H9 (cell line): Measurements from ENCODE around the gene NHSL2. TPM values are rescaled to one million over a fixed set of nuclear protein-coding genes. Genes with fewer than 3 reads are reported as not detected.
A peak's percentile ranks its signal among the peaks of the same experiment; 100 is the strongest.

Experiments
- DNase-seq: peaks from one replicate; pipeline ENCODE4 v3.0.0-alpha.2; 2017
- H2AFZ ChIP-seq: one replicate; pipeline ENCODE4 v1.6.1; 2013; ENCODE audit warnings: mild to moderate bottlenecking, low read length, control low read depth, moderate library complexity
- H2AK5ac ChIP-seq: 2 replicates; pipeline ENCODE4 v1.6.1; 2013; ENCODE audit warnings: low read length, control low read depth, mixed read lengths; ENCODE audit not compliant: insufficient read length
- H2BK120ac ChIP-seq: one replicate; pipeline ENCODE4 v1.6.1; 2013; ENCODE audit warnings: low read depth, mild to moderate bottlenecking, low read length, control low read depth, inconsistent platforms; ENCODE audit not compliant: poor library complexity, severe bottlenecking
- H2BK12ac ChIP-seq: 2 replicates; pipeline ENCODE4 v1.6.1; 2013; ENCODE audit warnings: low read length, control low read depth, mixed read lengths, low read depth; ENCODE audit not compliant: insufficient read length
- H2BK15ac ChIP-seq: 2 replicates; pipeline ENCODE4 v1.6.1; 2013; ENCODE audit warnings: low read depth, low read length, control low read depth
- H2BK20ac ChIP-seq: one replicate; pipeline ENCODE4 v1.6.1; 2013; ENCODE audit warnings: low read depth, mild to moderate bottlenecking, low read length, control low read depth, inconsistent platforms; ENCODE audit not compliant: poor library complexity, severe bottlenecking
- H2BK5ac ChIP-seq: 2 replicates; pipeline ENCODE4 v1.6.1; 2013; ENCODE audit warnings: low read length, control low read depth, mixed read lengths; ENCODE audit not compliant: insufficient read length
- H3K14ac ChIP-seq: 2 replicates; pipeline ENCODE4 v1.6.1; 2013; ENCODE audit warnings: low read length, control low read depth; ENCODE audit not compliant: insufficient read depth
- H3K18ac ChIP-seq: 2 replicates; pipeline ENCODE4 v1.6.1; 2013; ENCODE audit warnings: low read depth, mild to moderate bottlenecking, mixed read lengths, low read length, control low read depth; ENCODE audit not compliant: insufficient read length
- H3K23ac ChIP-seq: 2 replicates; pipeline ENCODE4 v1.6.1; 2013; ENCODE audit warnings: low read length, control low read depth, mixed read lengths, low read depth; ENCODE audit not compliant: insufficient read length
- H3K23me2 ChIP-seq: 2 replicates; pipeline ENCODE4 v1.6.1; 2013; ENCODE audit warnings: low read depth, mild to moderate bottlenecking, mixed read lengths, low read length, control low read depth; ENCODE audit not compliant: insufficient read length, poor library complexity, severe bottlenecking
- H3K27ac ChIP-seq: 2 replicates; pipeline ENCODE4 v1.5.1; 2013; ENCODE audit warnings: low read length, control low read depth, mixed read lengths, low read depth; ENCODE audit not compliant: insufficient read length
- H3K27me3 ChIP-seq: 2 replicates; pipeline ENCODE4 v1.6.1; 2013; ENCODE audit warnings: low read length, control low read depth, inconsistent platforms; ENCODE audit not compliant: insufficient read depth
- H3K4ac ChIP-seq: 2 replicates; pipeline ENCODE4 v1.6.1; 2013; ENCODE audit warnings: low read depth, mild to moderate bottlenecking, control low read depth, inconsistent platforms, low read length, moderate library complexity
- H3K4me1 ChIP-seq: 2 replicates; pipeline ENCODE4 v1.6.1; 2013; ENCODE audit warnings: low read length, control low read depth, inconsistent platforms; ENCODE audit not compliant: insufficient read depth
- H3K4me2 ChIP-seq: 2 replicates; pipeline ENCODE4 v1.6.1; 2013; ENCODE audit warnings: low read length, control low read depth, mixed read lengths; ENCODE audit not compliant: insufficient read length, insufficient read depth
- H3K56ac ChIP-seq: 2 replicates; pipeline ENCODE4 v1.6.1; 2013; ENCODE audit warnings: low read depth, mild to moderate bottlenecking, mixed read lengths, low read length, control low read depth; ENCODE audit not compliant: insufficient read length
- H3K79me1 ChIP-seq: 2 replicates; pipeline ENCODE4 v1.6.1; 2013; ENCODE audit warnings: low read depth, mild to moderate bottlenecking, moderate library complexity, low read length, control low read depth, inconsistent platforms; ENCODE audit not compliant: insufficient read depth, poor library complexity, severe bottlenecking
- H3K79me2 ChIP-seq: 2 replicates; pipeline ENCODE4 v1.6.1; 2013; ENCODE audit warnings: low read length, control low read depth, inconsistent platforms; ENCODE audit not compliant: insufficient read depth
- H3K9ac ChIP-seq: 2 replicates; pipeline ENCODE4 v1.6.1; 2013; ENCODE audit warnings: low read length, control low read depth, mixed read lengths; ENCODE audit not compliant: insufficient read length; ENCODE audit errors: extremely low read depth
- H3K9me3 ChIP-seq: one replicate; pipeline ENCODE4 v1.6.1; 2013; ENCODE audit warnings: low read depth, low read length, inconsistent platforms; ENCODE audit not compliant: control insufficient read depth
- H3T11ph ChIP-seq: one replicate; pipeline ENCODE4 v1.6.1; 2013; ENCODE audit warnings: mild to moderate bottlenecking, low read length, control low read depth, inconsistent platforms
- H4K20me1 ChIP-seq: one replicate; pipeline ENCODE4 v1.6.1; 2013; ENCODE audit not compliant: control insufficient read depth, insufficient read length, insufficient read depth
- H4K5ac ChIP-seq: 2 replicates; pipeline ENCODE4 v1.6.1; 2013; ENCODE audit warnings: low read depth, mild to moderate bottlenecking, mixed read lengths, low read length, control low read depth; ENCODE audit not compliant: insufficient read length
- H4K8ac ChIP-seq: replicated peaks from 2 replicates; pipeline ENCODE4 v1.6.1; 2013; ENCODE audit warnings: low read length, control low read depth, mixed read lengths, low read depth; ENCODE audit not compliant: insufficient read length
- H4K91ac ChIP-seq: 2 replicates; pipeline ENCODE4 v1.6.1; 2013; ENCODE audit warnings: low read depth, mild to moderate bottlenecking, moderate library complexity, mixed read lengths, low read length, control low read depth; ENCODE audit not compliant: insufficient read length
- H3K27ac Mint-ChIP-seq, 3 experiments: 2 replicates in 2 of 3; 3 replicates in 1 of 3; pipeline ENCODE4 v1.8.0; 2020 to 2021; ENCODE audit warnings: mixed read lengths in 3 of 3, mild to moderate bottlenecking in 1 of 3, moderate library complexity in 1 of 3
- H3K27me3 Mint-ChIP-seq: 2 replicates; pipeline ENCODE4 v1.8.0; 2021; ENCODE audit warnings: low read depth, mild to moderate bottlenecking, moderate library complexity, mixed read lengths
- H3K36me3 Mint-ChIP-seq, 3 experiments: 2 replicates in 2 of 3; 3 replicates in 1 of 3; pipeline ENCODE4 v1.8.0; 2020 to 2021; ENCODE audit warnings: low read depth in 3 of 3, mixed read lengths in 3 of 3; ENCODE audit not compliant: insufficient read depth in 1 of 3
- H3K4me1 Mint-ChIP-seq, 2 experiments: 2 replicates each; pipeline ENCODE4 v1.8.0; 2020; ENCODE audit warnings: mixed read lengths in 2 of 2
- H3K4me3 Mint-ChIP-seq, 2 experiments: 2 replicates in 1 of 2; 3 replicates in 1 of 2; pipeline ENCODE4 v1.8.0; 2020 to 2021; ENCODE audit warnings: mild to moderate bottlenecking in 2 of 2, mixed read lengths in 2 of 2, moderate library complexity in 1 of 2
- H3K9me3 Mint-ChIP-seq, 2 experiments: 2 replicates in 1 of 2; 3 replicates in 1 of 2; pipeline ENCODE4 v1.8.0; 2020; ENCODE audit warnings: mild to moderate bottlenecking in 2 of 2, mixed read lengths in 2 of 2, moderate library complexity in 1 of 2
- CTCF ChIP-seq: fragments of 200-600 bp; sonication (generic); conservative IDR thresholded peaks from 3 replicates; pipeline ENCODE4 v1.8.0; 2021; ENCODE audit warnings: antibody characterized with exemption, mild to moderate bottlenecking
- WGBS: extraction: QIAGEN DNeasy Blood & Tissue Kit; methylation state at CpG from one replicate; pipeline ENCODE4 v1.1.7; 2013; ENCODE audit warnings: missing lambda C conversion rate, low lambda C conversion rate, mixed read lengths; ENCODE audit not compliant: insufficient read length; ENCODE audit errors: extremely low coverage; 5-methylcytosine and 5-hydroxymethylcytosine counted together
- total RNA-seq: library from RNA; stranded (reverse); gene quantifications from 2 replicates; pipeline ENCODE4 v1.2.1, GENCODE V29; 2021

Gene NHSL2
- total RNA-seq, 1 experiment from 2014 or later: 6.4 TPM

- H3K4me1 Mint-ChIP-seq: peaks cover 11 to 19% of the 10 kb centered on the region in 2 experiments
- no peak overlapping the region for H2BK120ac ChIP-seq
- no peak overlapping the region for H3K18ac ChIP-seq
- H3T11ph ChIP-seq: no peak overlapping the region
- WGBS: no CpG with 5 or more reads among the region's 7 CpGs
- H3K56ac ChIP-seq: no peak overlapping the region
- H3K27me3 ChIP-seq: no peaks in the 10 kb centered on the region
- no peak overlapping the region for H2AFZ ChIP-seq
- no peaks in the 10 kb centered on the region; the same call in 1 of the 2 replicates for H3K27me3 Mint-ChIP-seq
- H4K91ac ChIP-seq: no peak overlapping the region
- H3K9ac ChIP-seq: no peak overlapping the region
- no peak overlapping the region for H2BK15ac ChIP-seq
- H3K9me3 Mint-ChIP-seq: peaks cover 61 to 71% of the 10 kb centered on the region in 2 experiments
- H3K14ac ChIP-seq: no peak overlapping the region
- H3K27ac Mint-ChIP-seq: peak overlapping the region in 1 of 3 experiments; percentile 62; a peak in 1 of 7 replicates
- no peak overlapping the region for H3K4me2 ChIP-seq
- H3K4me1 ChIP-seq: no peaks in the 10 kb centered on the region; the same call in 1 of the 2 replicates
- H4K8ac ChIP-seq: no peak overlapping the region
- no peak overlapping the region for H3K4me3 Mint-ChIP-seq
- H3K9me3 ChIP-seq: peaks cover 52% of the 10 kb centered on the region
- H3K23ac ChIP-seq: no peak overlapping the region
- H3K4ac ChIP-seq: no peak overlapping the region
- no peak overlapping the region for H2BK5ac ChIP-seq
- no peak overlapping the region for H3K27ac ChIP-seq
- no peak for DNase-seq
- TF ChIP-seq CTCF: no peak
- no peak overlapping the region for H4K5ac ChIP-seq
- H4K20me1 ChIP-seq: no peaks in the 10 kb centered on the region
- no peak overlapping the region for H2BK20ac ChIP-seq
- H2AK5ac ChIP-seq: no peak overlapping the region
- H3K79me1 ChIP-seq: no peaks in the 10 kb centered on the region
- no peak overlapping the region for H2BK12ac ChIP-seq
- peaks cover 5 to 8% (median 7%) of the 10 kb centered on the region in 3 experiments; a peak in 6 of 7 replicates for H3K36me3 Mint-ChIP-seq
- no peaks in the 10 kb centered on the region for H3K23me2 ChIP-seq
- H3K79me2 ChIP-seq: no peaks in the 10 kb centered on the region; the same call in 1 of the 2 replicates
Observed at GRCh38 chrX:71927040-71927439, 16.4 kb downstream of the NHSL2 start.
